Mucosa of descending colon (tissue), 3 donors: ENCODE results near the gene CPLX3. TPM values are rescaled to one million over a fixed set of nuclear protein-coding genes. Genes with fewer than 3 reads are reported as not detected.

Experiments
- ATAC-seq: fragments of 200-7000 bp; cut with Tn5 transposase; one replicate; pipeline ENCODE4 v1.9.1; 2020; ENCODE audit warnings: mild to moderate bottlenecking, moderate library complexity
- DNase-seq, 3 donors: peaks; one replicate each; pipeline ENCODE4 v3.0.0-alpha.2; 2020
- H3K36me3 ChIP-seq: fragments of 200-600 bp; one replicate; pipeline ENCODE4 v1.8.0; 2021; ENCODE audit warnings: low read depth, mild to moderate bottlenecking
- H3K4me1 ChIP-seq: fragments of 200-600 bp; one replicate; pipeline ENCODE4 v1.8.0; 2021; ENCODE audit warnings: low read depth, mild to moderate bottlenecking
- H3K4me3 ChIP-seq: fragments of 200-600 bp; one replicate; pipeline ENCODE4 v1.8.0; 2021; ENCODE audit warnings: mild to moderate bottlenecking
- H3K9me3 ChIP-seq: fragments of 200-600 bp; one replicate; pipeline ENCODE4 v1.8.0; 2021; ENCODE audit warnings: mild to moderate bottlenecking
- CTCF ChIP-seq: fragments of 200-600 bp; IDR thresholded peaks from one replicate; pipeline ENCODE4 v1.8.0; 2022; ENCODE audit warnings: antibody characterized with exemption, mild to moderate bottlenecking
- intact Hi-C, 2 donors: fragments of 100-400 bp; cut with DNase I in 1 of 2; cut with micrococcal nuclease in 1 of 2; formaldehyde crosslinking; loops; one replicate each; pipeline versions ENCODE4 v1.11.0 to v1.11.1; 2022; cut with DNase I, micrococcal nuclease
- total RNA-seq, 3 donors: library from RNA; stranded (reverse); fragmentation: NEBNext Ultra II Directional in 2 of 3; extraction: Animal tissue kit (Norgen Biotek cat#: 25700) in 2 of 3; gene quantifications; one replicate each; pipeline versions ENCODE4 v1.2.1 to v1.2.4, GENCODE V29; 2021 to 2023
- donor health status: DM: no; HTN: no; CAD: no; lungs with moderate emphysema.
- donor health status: DM: no; HTN: no; CAD: no.
- donor health status: DM: no; HTN: yes; CAD: no.

The CPLX3 gene
- total RNA-seq, 3 donors from 2014 or later: 0.16 to 0.19 TPM; not detected in 1

GRCh38 chr15:74825866-74826265 is 561 bp upstream of the CPLX3 start:
- TF ChIP-seq CTCF: no peak
- no peak overlapping the region for H3K4me3 ChIP-seq
- DNase-seq: no peak
- no peaks in the 10 kb centered on the region for H3K36me3 ChIP-seq
- no peaks in the 10 kb centered on the region for H3K4me1 ChIP-seq
- ATAC-seq: no peak
- H3K9me3 ChIP-seq: no peaks in the 10 kb centered on the region
- intact Hi-C loops: no loop called here

- H3K4me1 ChIP-seq: no peaks in the 10 kb centered on the region
- no peak for TF ChIP-seq CTCF
- ATAC-seq (no peak), DNase-seq (no peak)
- H3K4me3 ChIP-seq: no peak overlapping the region
- intact Hi-C loops: no loop called here
- no peaks in the 10 kb centered on the region for H3K36me3 ChIP-seq
- no peaks in the 10 kb centered on the region for H3K9me3 ChIP-seq
Measured at GRCh38 chr15:74826921-74827320, 494 bp downstream of the CPLX3 start.

- H3K9me3 ChIP-seq: no peaks in the 10 kb centered on the region
- no peak for TF ChIP-seq CTCF
- DNase-seq (no peak), ATAC-seq (no peak)
- H3K4me1 ChIP-seq: peaks cover 7% of the 10 kb centered on the region
- H3K4me3 ChIP-seq: no peak overlapping the region
- no peaks in the 10 kb centered on the region for H3K36me3 ChIP-seq
- intact Hi-C loops: no loop called here
Measured at GRCh38 chr15:74827614-74828013, 1.2 kb downstream of the CPLX3 start.

- Histone ChIP-seq H3K9me3 (no peaks in the 10 kb centered on the region), H3K4me3 (no peak overlapping the region), H3K4me1 (peaks cover 7% of the 10 kb centered on the region), H3K36me3 (no peaks in the 10 kb centered on the region)
- intact Hi-C loops: no loop called here
- ATAC-seq: no peak
- no peak for DNase-seq
- no peak for TF ChIP-seq CTCF
Measured at GRCh38 chr15:74828835-74829234, 2.4 kb downstream of the CPLX3 start.

GRCh38 chr15:74829486-74829885 is 3.1 kb downstream of the CPLX3 start:
- ATAC-seq: no peak
- intact Hi-C loops: no loop called here
- Histone ChIP-seq H3K4me1 (peaks cover 7% of the 10 kb centered on the region), H3K9me3 (no peaks in the 10 kb centered on the region), H3K36me3 (no peaks in the 10 kb centered on the region), H3K4me3 (no peak overlapping the region)
- TF ChIP-seq CTCF: no peak
- no peak for DNase-seq

GRCh38 chr15:74829991-74830390 is 3.6 kb downstream of the CPLX3 start:
- Histone ChIP-seq H3K4me1 (peaks cover 7% of the 10 kb centered on the region), H3K4me3 (no peak overlapping the region), H3K9me3 (no peaks in the 10 kb centered on the region), H3K36me3 (no peaks in the 10 kb centered on the region)
- intact Hi-C loops: no loop called here
- no peak for TF ChIP-seq CTCF
- DNase-seq (no peak), ATAC-seq (no peak)
